ENCODE data around the gene COX6A2.

Gene COX6A2

GRCh38 chr16:31407406-31407805, 20.8 kb downstream of the COX6A2 start:
- DNase-seq, result no peak

DNA sequence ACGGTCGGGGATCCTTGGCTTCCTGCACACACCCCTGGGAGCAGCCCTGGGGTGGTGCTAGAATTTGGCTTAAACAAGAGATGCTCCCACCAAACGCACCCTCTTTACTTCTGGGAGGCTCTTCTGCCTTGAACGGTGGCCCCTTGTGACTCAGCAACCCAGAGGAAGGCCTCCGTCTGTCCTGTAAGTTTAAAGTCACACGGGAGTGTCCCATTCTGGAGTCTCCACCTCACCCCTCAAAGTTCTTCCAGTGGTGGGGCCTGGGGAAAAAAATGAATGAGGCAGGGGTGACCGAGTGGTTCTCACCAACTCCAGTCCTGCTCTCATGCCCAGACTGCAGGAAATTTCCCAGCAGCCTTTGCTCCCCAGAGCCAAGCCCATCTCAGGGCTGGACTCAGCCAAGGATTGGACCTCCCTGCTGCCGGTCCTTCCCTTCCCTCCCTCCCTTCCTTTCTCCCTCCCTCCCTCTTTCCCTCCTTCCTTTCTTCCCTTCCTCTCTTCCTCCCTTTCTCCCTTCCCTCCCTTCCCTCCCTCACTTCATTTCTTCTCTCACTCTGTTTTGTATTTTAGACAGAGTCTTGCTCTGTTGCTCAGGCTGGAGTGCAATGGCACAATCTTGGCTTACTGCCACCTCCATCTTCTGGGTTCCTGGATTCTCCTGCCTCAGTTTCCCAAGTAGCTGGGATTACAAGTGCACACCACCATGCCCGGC, 23.7 kb downstream of the COX6A2 start:
- no peak for DNase-seq

DNA sequence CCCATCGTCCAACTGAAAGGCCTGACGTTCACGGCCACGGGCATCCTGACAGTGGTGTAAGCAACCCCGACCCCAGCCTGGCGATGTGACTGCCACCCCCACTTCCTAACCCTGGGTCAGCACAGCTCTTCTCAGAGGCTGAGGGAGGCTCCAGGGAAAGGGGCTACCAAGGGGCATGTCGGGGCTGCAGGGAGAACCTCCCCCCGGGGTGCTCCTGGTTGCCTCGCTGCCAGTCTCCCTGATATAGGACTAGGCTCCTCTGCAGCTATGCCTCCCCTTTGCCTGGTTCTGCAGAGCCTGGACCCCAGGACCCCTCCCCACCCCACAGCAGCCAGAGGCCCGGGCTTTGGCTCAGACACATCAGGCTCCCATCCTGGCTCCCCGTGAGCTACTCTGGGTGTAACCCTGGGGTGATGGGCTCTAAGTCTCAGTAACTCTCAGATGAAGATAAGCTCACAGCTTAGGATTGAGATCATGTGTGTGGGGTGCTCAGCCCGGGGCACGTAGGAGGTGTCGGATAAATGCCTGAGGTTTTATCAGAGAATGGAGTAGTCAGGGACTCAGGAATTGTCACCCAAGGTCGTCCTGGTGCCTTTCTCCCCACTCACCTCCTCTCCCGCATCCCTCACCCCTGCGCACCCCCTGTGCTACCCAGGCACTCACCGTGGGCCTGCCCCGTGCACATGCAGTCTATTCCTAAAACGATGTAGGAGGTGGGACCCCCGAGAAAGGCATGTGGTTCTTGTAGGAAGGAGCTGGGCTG, 24.4 kb downstream of the COX6A2 start:
- DNase-seq, result no peak

DNA sequence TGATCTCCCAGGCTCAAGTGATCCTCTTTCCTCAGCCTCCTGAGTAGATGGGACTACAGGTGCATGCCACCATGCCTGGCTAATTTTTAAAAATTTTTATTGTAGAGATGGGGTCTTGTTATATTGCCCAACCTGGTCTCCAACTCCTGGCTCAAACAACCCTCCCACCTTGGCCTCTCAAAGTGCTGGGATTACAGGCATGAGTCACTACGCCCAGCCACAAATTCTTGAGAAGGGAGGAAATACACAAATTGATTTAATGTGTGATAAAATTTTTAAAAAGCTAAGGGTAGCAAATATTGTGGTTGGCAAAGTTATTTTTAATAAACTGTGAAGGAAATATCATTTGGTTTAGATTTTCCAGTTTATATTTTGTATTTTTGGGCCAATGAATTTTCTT, 25.5 kb downstream of the COX6A2 start:
- no peak for DNase-seq

GRCh38 chr16:31401436-31401835, 26.7 kb downstream of the COX6A2 start:
- no peak for DNase-seq

DNA sequence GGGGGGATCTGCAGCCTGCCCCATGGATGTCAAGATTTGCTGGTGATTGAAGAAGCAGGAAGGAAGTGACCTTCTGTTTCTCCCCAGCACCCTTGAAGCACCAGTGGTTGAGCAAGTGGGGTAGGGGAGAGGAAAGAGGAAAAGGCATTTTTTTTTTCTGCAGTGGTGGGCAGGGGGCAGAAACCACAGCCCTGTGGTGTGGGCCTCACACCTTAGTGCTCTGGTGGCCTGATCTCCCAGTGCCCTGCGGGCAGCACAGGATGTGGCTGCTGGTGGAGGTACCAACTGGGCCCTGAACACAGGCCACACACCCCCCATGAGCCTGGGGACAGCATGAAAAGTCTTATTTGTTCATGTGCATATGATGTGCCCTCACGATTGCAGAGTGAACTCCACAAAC, 28.0 kb downstream of the COX6A2 start:
- peak; percentile 49 for DNase-seq

DNA sequence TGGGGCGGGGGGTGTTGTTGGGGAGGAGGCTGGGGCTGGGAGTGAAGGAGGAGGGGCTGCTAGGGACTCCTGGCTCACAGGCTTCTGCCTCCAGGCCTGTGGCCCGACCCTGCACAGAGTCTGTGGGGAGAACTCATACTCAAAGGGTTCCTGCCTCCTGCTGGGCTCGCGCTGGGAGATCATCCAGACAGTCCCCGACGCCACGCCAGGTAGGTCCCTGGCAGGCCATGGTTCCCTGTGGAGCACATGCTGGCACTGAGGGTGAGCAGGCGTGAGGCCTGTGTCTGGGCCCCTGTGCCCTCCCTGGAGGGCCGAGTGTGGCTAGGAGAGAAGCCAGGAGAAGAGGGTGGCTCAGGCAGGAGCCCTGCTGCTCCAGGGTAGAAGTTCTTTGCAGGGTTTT, 30.5 kb downstream of the COX6A2 start:
- no peak for DNase-seq

- DNase-seq, result no peak
Measured at GRCh38 chr16:31397096-31397660, 31.0 kb downstream of the COX6A2 start.

- no peak for DNase-seq
Measured at GRCh38 chr16:31395647-31396046, 32.5 kb downstream of the COX6A2 start.

DNA sequence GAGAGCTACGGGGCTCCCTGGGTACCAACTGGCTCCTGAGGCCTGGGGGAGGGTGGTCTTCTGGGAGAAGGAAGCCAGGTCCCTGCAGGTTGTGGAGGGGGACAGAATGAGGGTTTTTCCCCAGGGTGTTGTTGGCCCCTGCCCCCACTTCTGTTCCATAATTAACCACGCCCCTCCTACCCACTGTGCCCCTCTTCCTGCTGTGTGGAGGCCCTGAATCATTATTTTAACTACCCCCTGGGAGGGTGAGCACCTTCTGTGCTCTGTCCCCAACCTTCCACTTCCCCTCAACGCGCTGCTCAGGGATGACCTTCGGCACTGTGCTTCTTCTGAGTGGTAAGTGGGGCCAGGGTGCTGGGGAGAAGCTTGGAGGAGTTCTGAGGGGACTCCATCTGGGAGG, 35.1 kb downstream of the COX6A2 start, which contains the start of gene ITGAD:
Gene ITGAD (plus strand): TSS at position 280 of the 400 bp plus-strand sequence. CDS start 26 bp downstream, at position 306.
- no peak for DNase-seq

- no peak for DNase-seq
Measured at GRCh38 chr16:31390504-31391041, 37.6 kb downstream of the COX6A2 start.

- no peak for DNase-seq
Measured at GRCh38 chr16:31388535-31388934, 39.6 kb downstream of the COX6A2 start.

- DNase-seq, result peak; percentile 48
Measured at GRCh38 chr16:31386157-31386984, 41.8 kb downstream of the COX6A2 start.

GRCh38 chr16:31385680-31386079, 42.5 kb downstream of the COX6A2 start:
- no peak for DNase-seq

- DNase-seq, result peak; percentile 72
Measured at GRCh38 chr16:31382485-31383161, 45.5 kb downstream of the COX6A2 start.

DNA sequence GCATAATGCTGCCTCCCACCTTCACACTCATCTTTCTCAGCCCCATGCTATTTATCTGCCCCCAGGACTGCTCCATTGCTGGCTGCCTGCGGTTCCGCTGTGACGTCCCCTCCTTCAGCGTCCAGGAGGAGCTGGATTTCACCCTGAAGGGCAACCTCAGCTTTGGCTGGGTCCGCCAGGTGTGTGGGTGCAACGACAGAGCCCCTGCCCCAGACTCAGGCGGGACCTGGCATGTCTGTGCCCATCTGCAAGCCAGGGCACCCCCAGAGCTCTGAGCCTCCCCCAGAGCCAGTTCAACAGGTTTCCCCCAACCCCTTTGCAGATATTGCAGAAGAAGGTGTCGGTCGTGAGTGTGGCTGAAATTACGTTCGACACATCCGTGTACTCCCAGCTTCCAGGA, 48.0 kb downstream of the COX6A2 start:
- DNase-seq, result no peak
